NCI-H1105 treated with DMSO at 0.1 percent for 48 hours (cell line): ENCODE data around the gene SNRPA.
"Not testable (repeated sequence)": the region's sequence is repeated elsewhere in the genome, so short reads cannot be mapped to it uniquely, and the experiment has no call there.

Experiments used
- DNase-seq: peaks from one replicate; lab custom pipeline; 2025; lab: John Stamatoyannopoulos, UW

Gene SNRPA

DNA sequence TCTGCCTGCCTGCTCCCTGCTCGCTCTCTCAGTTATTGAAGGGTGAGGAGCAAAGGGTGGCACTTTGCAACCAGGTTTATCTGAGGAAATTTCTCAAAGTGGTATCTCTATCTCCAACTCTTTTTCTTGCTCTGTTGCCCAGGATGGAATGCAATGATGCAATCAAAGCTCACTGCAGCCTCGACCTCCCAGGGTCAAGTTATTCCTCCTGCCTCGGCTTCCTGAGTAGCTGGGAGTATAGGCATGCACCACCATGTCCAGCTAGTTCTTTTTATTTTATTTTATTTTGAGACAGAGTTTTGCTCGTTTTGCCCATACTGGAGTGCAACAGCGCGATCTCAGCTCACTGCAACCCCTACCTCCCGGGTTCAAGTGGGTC, 5.6 kb upstream of the SNRPA start:
- DNase-seq: no peak

- DNase-seq: no peak
Measured at GRCh38 chr19:40747536-40747935, 3.5 kb upstream of the SNRPA start.

GRCh38 chr19:40750058-40750873, 737 bp upstream of the SNRPA start, which contains the start of gene ACTMAP:
ACTMAP (minus strand) TSS chr19:40750477; CDS start chr19:40749803, 674 bp downstream.
- peak; percentile 99 for DNase-seq

GRCh38 chr19:40752257-40752781, 1.3 kb downstream of the SNRPA start:
- DNase-seq: no peak

DNA sequence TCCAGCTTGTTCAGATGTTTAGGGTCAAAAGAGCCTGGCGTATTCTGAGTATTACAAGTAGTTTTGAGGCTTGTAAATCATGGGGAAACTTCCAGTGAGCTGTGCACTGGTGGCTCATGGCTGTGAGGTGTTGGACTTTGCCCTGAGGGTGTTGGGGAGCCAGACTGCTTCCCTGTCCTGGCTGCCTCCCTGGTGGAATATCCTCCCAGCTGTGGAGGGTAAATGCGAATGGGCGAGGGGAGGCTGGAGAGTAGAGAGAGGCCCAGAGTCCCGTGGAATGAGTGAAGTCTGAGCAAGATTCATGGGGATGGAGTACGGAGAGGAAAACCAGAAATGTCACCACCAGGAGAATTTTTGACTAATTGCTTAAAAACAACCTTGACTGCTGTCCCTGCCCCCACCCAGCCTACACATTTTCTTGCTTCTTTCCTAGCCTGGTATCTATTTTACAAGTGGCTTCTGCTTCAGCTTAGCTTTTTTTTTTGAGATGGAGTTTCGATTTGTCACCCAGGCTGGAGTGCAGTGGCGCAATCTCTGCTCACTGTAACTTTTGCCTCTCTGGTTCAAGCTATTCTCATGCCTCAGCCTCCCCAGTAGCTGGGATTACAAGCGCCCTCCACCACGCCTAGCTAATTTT, 3.7 kb downstream of the SNRPA start:
- DNase-seq: no peak

GRCh38 chr19:40755248-40755624, 4.2 kb downstream of the SNRPA start:
- no peak for DNase-seq

GRCh38 chr19:40755791-40756190, 4.8 kb downstream of the SNRPA start:
- DNase-seq: no peak

- no peak for DNase-seq
Measured at GRCh38 chr19:40756502-40757110, 5.6 kb downstream of the SNRPA start.

GRCh38 chr19:40758491-40758890, 7.5 kb downstream of the SNRPA start:
- no peak for DNase-seq

GRCh38 chr19:40759352-40759751, 8.3 kb downstream of the SNRPA start:
- DNase-seq: no peak

GRCh38 chr19:40762754-40763470, 11.9 kb downstream of the SNRPA start:
- DNase-seq: no peak

DNA sequence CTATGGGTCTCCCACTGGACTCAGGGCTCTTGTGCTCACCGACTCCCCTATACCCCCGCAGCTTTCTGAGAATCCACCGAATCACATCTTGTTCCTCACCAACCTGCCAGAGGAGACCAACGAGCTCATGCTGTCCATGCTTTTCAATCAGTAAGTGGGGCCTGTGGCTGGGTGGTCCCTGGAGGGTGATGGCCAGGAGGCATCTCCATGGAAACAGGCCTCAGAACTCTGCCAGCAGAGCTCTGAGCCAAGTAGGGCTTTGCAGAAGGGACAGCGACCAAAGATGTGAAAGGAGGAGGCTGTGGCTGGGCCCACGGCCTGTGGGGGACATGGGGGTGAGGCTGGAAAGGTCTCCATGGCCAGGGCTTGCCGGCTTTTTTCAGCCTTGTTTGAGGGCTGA, 12.5 kb downstream of the SNRPA start:
- no peak for DNase-seq

- no peak for DNase-seq
Measured at GRCh38 chr19:40763963-40764362, 13.0 kb downstream of the SNRPA start.

DNA sequence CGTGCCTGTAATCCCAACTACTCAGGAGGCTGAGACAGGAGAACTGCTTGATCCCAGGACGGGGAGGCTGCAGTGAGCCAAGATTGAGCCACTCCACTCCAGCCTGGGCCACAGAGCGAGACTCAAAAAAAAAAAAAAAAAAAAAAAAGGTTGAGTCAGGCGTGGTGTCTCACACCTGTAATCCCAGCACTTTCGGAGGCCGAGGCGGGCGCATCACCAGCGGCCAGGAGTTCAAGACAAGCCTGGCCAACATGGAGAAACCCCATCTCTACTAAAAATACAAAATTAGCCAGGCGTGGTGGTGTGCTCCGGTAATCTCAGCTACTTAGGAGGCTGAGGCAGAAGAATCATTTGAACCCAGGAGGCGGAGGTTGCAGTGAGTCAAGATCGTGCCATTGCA, 15.4 kb downstream of the SNRPA start:
- not testable (repeated sequence) for DNase-seq

- DNase-seq: no peak
Measured at GRCh38 chr19:40768869-40769268, 17.9 kb downstream of the SNRPA start.

GRCh38 chr19:40771101-40771862, 20.3 kb downstream of the SNRPA start:
- not testable (repeated sequence) for DNase-seq

- DNase-seq: no peak
Measured at GRCh38 chr19:40774916-40775631, 24.1 kb downstream of the SNRPA start, which contains the start of gene MIA. MIA (plus strand) TSS chr19:40775521; CDS start chr19:40775543, 22 bp downstream.

GRCh38 chr19:40775632-40776022, 24.6 kb downstream of the SNRPA start:
- DNase-seq: no peak

GRCh38 chr19:40776364-40776763, 25.4 kb downstream of the SNRPA start:
- DNase-seq: no peak

DNA sequence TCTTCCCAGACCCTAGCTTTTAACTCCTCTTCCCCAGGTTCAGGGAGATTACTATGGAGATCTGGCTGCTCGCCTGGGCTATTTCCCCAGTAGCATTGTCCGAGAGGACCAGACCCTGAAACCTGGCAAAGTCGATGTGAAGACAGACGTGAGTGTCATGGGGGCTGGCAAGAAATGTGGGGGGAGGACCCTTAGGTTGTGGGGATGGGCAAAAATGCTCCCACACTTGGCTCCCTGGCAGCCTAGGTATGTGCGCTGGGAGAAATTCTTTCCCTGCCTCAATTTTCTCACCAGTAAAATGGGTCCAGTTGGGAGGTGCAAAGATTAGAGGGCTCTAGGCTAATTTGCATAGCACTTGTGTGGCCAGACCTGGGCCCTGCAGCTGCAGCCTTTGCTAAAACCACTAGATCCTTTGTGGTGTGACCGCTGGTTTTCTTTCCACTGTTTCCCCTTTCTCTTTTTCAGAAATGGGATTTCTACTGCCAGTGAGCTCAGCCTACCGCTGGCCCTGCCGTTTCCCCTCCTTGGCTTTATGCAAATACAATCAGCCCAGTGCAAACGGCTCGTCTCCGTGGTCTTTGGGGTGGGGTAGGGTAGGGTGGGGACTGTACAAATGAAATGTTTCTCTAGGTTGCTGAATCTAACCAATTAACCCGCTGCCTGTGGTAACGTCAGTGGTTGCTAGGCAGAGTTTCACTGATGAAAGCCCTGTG, 26.1 kb downstream of the SNRPA start:
- DNase-seq: peak; percentile 91
